Peyer's patch (tissue), 4 donors: Measurements from ENCODE around the gene NGEF.

Experiments used
- POLR2A ChIP-seq, 2 donors: fragments of 450-650 bp; IDR thresholded peaks; one replicate each; pipeline ENCODE4 v1.5.1; 2017; ENCODE audit warnings: antibody characterized with exemption in 2 of 2, mild to moderate bottlenecking in 2 of 2, moderate library complexity in 2 of 2
- TF ChIP-seq, protein P1 (sequence below), 6 experiments: fragments of 450-650 bp in 4 of 6; fragments of 200-600 bp in 2 of 6; sonication (generic) in 1 of 6; IDR thresholded peaks; one replicate each; pipeline ENCODE4 v1.5.1; 2017 to 2019; ENCODE audit warnings: antibody characterized with exemption in 6 of 6, mild to moderate bottlenecking in 3 of 6, moderate library complexity in 1 of 6

DNA sequence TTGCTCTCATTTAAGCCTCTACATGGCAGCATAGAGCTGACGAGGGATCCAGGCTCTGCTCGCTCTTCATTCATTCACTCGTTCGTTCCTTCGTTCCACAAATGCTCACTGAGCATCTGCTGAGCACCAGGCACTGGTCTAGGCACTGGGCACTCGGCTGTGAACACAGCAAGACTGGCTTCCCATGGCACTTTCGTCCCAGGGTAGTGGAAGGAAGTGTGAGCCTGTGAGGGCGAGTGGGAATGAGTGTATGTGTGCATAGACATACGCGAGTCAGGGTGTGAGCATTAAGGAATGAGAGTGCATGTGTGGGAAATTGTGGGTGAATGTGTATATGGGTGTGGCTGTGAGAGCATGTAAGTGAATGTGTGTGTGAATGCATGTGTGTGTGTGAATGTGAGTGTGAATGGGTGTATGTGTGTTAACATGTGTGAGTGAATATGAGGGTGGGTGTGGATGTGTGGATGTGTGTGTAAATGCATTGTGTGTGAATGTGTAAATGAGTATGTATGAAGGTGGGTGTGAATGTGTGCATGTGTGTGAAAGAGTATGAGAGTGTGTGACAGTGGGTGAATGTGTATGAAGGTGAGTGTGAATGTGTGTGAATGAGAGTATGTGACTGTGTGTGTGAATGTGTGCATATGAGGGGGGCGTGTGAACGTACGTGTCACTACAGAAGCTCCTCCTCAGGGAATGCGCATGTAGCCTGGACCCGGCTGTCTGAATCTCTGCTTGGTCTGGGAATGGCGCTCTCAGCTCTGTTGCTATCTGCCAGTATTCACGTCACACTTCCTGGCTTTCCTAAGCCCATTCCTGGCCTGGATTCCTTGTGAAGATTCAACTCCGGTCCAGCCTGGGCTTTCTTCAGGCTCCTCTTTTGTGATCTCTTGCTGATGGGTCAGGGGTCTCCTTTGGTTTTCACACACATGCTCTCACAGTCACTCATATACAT, 114.2 kb downstream of the NGEF start:
- TF ChIP-seq, protein P1, sequence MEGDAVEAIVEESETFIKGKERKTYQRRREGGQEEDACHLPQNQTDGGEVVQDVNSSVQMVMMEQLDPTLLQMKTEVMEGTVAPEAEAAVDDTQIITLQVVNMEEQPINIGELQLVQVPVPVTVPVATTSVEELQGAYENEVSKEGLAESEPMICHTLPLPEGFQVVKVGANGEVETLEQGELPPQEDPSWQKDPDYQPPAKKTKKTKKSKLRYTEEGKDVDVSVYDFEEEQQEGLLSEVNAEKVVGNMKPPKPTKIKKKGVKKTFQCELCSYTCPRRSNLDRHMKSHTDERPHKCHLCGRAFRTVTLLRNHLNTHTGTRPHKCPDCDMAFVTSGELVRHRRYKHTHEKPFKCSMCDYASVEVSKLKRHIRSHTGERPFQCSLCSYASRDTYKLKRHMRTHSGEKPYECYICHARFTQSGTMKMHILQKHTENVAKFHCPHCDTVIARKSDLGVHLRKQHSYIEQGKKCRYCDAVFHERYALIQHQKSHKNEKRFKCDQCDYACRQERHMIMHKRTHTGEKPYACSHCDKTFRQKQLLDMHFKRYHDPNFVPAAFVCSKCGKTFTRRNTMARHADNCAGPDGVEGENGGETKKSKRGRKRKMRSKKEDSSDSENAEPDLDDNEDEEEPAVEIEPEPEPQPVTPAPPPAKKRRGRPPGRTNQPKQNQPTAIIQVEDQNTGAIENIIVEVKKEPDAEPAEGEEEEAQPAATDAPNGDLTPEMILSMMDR (IDR thresholded peaks at IDR 0.05), result no peak
- TF ChIP-seq POLR2A (IDR thresholded peaks at IDR 0.05), result no peak
